Upper lobe of left lung (tissue), 4 donors: ENCODE data around the gene DIP2C.

Source experiments
- POLR2A ChIP-seq, 4 donors: fragments of 450-650 bp; IDR thresholded peaks; one replicate each; pipeline ENCODE4 v1.5.1; 2016 to 2017; ENCODE audit warnings: antibody characterized with exemption in 4 of 4, mild to moderate bottlenecking in 2 of 4
- TF ChIP-seq, protein P1 (sequence below), 6 experiments: fragments of 450-650 bp in 4 of 6; fragments of 200-600 bp in 2 of 6; sonication (generic) in 2 of 6; IDR thresholded peaks; one replicate each; pipeline ENCODE4 v1.5.1; 2016 to 2019; ENCODE audit warnings: antibody characterized with exemption in 6 of 6

DNA sequence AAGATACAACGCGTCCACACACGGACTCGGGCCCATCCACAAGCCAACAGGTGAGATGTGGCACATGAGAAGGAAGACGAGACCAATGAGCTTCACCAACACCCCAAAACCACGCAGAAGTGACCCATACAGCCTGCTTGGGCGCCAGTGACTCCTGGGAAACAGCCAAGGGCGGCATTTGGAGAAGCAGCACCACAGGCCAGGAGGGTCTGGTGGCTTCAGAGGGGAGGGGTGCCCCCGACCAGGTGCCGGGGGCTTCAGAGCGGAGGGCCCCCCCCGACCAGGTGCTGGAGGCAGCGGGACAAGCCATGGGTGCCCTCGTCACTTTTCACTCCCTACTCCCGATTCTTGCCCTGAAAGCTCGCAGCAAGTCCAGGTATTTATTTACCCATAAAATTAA is 140.1 kb downstream of the DIP2C start:
- TF ChIP-seq, protein P1, sequence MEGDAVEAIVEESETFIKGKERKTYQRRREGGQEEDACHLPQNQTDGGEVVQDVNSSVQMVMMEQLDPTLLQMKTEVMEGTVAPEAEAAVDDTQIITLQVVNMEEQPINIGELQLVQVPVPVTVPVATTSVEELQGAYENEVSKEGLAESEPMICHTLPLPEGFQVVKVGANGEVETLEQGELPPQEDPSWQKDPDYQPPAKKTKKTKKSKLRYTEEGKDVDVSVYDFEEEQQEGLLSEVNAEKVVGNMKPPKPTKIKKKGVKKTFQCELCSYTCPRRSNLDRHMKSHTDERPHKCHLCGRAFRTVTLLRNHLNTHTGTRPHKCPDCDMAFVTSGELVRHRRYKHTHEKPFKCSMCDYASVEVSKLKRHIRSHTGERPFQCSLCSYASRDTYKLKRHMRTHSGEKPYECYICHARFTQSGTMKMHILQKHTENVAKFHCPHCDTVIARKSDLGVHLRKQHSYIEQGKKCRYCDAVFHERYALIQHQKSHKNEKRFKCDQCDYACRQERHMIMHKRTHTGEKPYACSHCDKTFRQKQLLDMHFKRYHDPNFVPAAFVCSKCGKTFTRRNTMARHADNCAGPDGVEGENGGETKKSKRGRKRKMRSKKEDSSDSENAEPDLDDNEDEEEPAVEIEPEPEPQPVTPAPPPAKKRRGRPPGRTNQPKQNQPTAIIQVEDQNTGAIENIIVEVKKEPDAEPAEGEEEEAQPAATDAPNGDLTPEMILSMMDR (IDR thresholded peaks at IDR 0.05): no peak
- TF ChIP-seq POLR2A (IDR thresholded peaks at IDR 0.05): no peak
